PC-3 (cell line): ENCODE data around the gene PBX3.

Experiments used
- EZH2phosphoT487 ChIP-seq: fragments of 300-600 bp; sonication (generic); IDR thresholded peaks from 2 replicates; pipeline ENCODE4 v1.6.1; 2018; ENCODE audit warnings: mild to moderate bottlenecking, antibody characterized with exemption, low read length, borderline replicate concordance
- TF ChIP-seq, protein P1 (sequence below): fragments of 300-600 bp; sonication (generic); conservative IDR thresholded peaks from 2 replicates; pipeline ENCODE4 v1.5.1; 2017; ENCODE audit warnings: antibody characterized with exemption, low read depth, mild to moderate bottlenecking, low read length

DNA sequence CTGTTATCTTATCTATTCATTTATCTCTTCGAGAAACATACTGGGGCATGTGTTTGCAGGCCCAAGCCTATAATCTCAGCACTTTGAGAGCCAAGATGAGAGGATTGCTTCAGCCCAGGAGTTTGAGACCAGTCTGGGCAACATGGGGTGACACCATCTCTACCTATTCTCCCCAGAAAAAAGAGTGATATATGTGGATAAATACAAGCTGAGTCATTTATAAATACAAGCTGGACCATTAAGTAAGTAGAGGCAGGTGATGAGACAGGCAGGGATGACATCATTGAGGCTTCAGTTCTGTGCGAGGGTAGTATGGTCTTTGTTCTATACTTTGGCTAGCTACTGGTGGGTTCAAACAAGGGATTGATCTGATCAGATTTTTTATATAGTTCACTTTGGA is 25.6 kb downstream of the PBX3 start:
- TF ChIP-seq, protein P1, sequence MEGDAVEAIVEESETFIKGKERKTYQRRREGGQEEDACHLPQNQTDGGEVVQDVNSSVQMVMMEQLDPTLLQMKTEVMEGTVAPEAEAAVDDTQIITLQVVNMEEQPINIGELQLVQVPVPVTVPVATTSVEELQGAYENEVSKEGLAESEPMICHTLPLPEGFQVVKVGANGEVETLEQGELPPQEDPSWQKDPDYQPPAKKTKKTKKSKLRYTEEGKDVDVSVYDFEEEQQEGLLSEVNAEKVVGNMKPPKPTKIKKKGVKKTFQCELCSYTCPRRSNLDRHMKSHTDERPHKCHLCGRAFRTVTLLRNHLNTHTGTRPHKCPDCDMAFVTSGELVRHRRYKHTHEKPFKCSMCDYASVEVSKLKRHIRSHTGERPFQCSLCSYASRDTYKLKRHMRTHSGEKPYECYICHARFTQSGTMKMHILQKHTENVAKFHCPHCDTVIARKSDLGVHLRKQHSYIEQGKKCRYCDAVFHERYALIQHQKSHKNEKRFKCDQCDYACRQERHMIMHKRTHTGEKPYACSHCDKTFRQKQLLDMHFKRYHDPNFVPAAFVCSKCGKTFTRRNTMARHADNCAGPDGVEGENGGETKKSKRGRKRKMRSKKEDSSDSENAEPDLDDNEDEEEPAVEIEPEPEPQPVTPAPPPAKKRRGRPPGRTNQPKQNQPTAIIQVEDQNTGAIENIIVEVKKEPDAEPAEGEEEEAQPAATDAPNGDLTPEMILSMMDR, result no peak
- TF ChIP-seq EZH2phosphoT487, result no peak
